Measurements from ENCODE around the gene CDH2.

CDH2 gene

GRCh38 chr18:28045176-28045810 is 131.6 kb downstream of the CDH2 start:
- no peaks in the 10 kb centered on the region for H3K27me3 Mint-ChIP-seq (ENCODE audit: low read depth)
- no peaks in the 10 kb centered on the region for H3K36me3 Mint-ChIP-seq (ENCODE audit: low read depth)
- no peak overlapping the region for H3K27ac Mint-ChIP-seq
- H3K4me1 Mint-ChIP-seq (ENCODE audit: low read depth) = no peaks in the 10 kb centered on the region
- no peak overlapping the region for H3K4me3 Mint-ChIP-seq
- no peak for DNase-seq (ENCODE audit: low spot score)
- peaks cover 3% of the 10 kb centered on the region for H3K9me3 Mint-ChIP-seq

GRCh38 chr18:28044036-28044435 is 132.9 kb downstream of the CDH2 start:
- Mint-ChIP-seq H3K9me3 (peaks cover 3% of the 10 kb centered on the region), H3K27ac (no peak overlapping the region), H3K4me1 (ENCODE audit: low read depth) (no peaks in the 10 kb centered on the region), H3K27me3 (ENCODE audit: low read depth) (no peaks in the 10 kb centered on the region), H3K4me3 (no peak overlapping the region), H3K36me3 (ENCODE audit: low read depth) (no peaks in the 10 kb centered on the region)
- DNase-seq (ENCODE audit: low spot score) = no peak

GRCh38 chr18:28043631-28044030 is 133.3 kb downstream of the CDH2 start:
- Mint-ChIP-seq H3K27ac (no peak overlapping the region), H3K36me3 (ENCODE audit: low read depth) (no peaks in the 10 kb centered on the region), H3K4me3 (no peak overlapping the region), H3K27me3 (ENCODE audit: low read depth) (no peaks in the 10 kb centered on the region), H3K4me1 (ENCODE audit: low read depth) (no peaks in the 10 kb centered on the region), H3K9me3 (peaks cover 3% of the 10 kb centered on the region)
- DNase-seq (ENCODE audit: low spot score) = no peak

GRCh38 chr18:28041366-28041765 is 135.6 kb downstream of the CDH2 start:
- no peak overlapping the region for H3K27ac Mint-ChIP-seq
- no peaks in the 10 kb centered on the region for H3K27me3 Mint-ChIP-seq (ENCODE audit: low read depth)
- no peaks in the 10 kb centered on the region for H3K4me1 Mint-ChIP-seq (ENCODE audit: low read depth)
- no peaks in the 10 kb centered on the region for H3K36me3 Mint-ChIP-seq (ENCODE audit: low read depth)
- DNase-seq (ENCODE audit: low spot score) = no peak
- no peak overlapping the region for H3K4me3 Mint-ChIP-seq
- peaks cover 12% of the 10 kb centered on the region for H3K9me3 Mint-ChIP-seq

GRCh38 chr18:28040716-28041115 is 136.2 kb downstream of the CDH2 start:
- Mint-ChIP-seq H3K36me3 (ENCODE audit: low read depth) (no peaks in the 10 kb centered on the region), H3K4me1 (ENCODE audit: low read depth) (no peaks in the 10 kb centered on the region), H3K27me3 (ENCODE audit: low read depth) (no peaks in the 10 kb centered on the region)

DNA sequence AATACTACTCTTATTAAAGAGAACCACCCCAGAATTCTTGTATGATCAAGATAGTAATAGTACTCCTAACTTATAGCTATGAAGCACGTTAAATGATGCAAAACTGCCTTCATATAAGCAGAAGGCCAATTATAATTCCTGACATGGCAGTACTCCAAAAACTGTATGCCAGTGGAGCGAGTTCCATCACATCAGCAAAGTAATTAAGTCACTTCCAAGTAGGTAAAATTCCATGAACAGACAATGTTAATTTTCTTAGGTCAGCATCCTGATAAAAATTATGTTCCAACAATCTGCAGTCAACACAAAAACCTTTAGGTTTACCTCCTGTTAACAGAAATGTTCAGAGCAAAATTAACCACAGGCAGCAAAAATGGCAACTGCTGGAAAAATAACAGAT is 136.7 kb downstream of the CDH2 start:
- H3K4me1 Mint-ChIP-seq (ENCODE audit: low read depth) = no peaks in the 10 kb centered on the region
- H3K27me3 Mint-ChIP-seq (ENCODE audit: low read depth) = no peaks in the 10 kb centered on the region
- peaks cover 12% of the 10 kb centered on the region for H3K9me3 Mint-ChIP-seq
- no peaks in the 10 kb centered on the region for H3K36me3 Mint-ChIP-seq (ENCODE audit: low read depth)
- DNase-seq (ENCODE audit: low spot score) = no peak
- no peak overlapping the region for H3K27ac Mint-ChIP-seq
- no peak overlapping the region for H3K4me3 Mint-ChIP-seq

More at GRCh38 chr18:28040716-28041115, 136.2 kb downstream of the CDH2 start:
- Mint-ChIP-seq H3K9me3 (peaks cover 12% of the 10 kb centered on the region), H3K27ac (no peak overlapping the region), H3K4me3 (no peak overlapping the region)
- no peak for DNase-seq (ENCODE audit: low spot score)

- peaks cover 9% of the 10 kb centered on the region for H3K9me3 Mint-ChIP-seq
- H3K27me3 Mint-ChIP-seq (ENCODE audit: low read depth) = no peaks in the 10 kb centered on the region
- H3K36me3 Mint-ChIP-seq (ENCODE audit: low read depth) = no peaks in the 10 kb centered on the region
- H3K27ac Mint-ChIP-seq = no peak overlapping the region
- no peak for DNase-seq (ENCODE audit: low spot score)
- no peak overlapping the region for H3K4me3 Mint-ChIP-seq
- H3K4me1 Mint-ChIP-seq (ENCODE audit: low read depth) = no peaks in the 10 kb centered on the region
These were observed 137.2 kb downstream of the CDH2 start for GRCh38 chr18:28039691-28040090.

DNA sequence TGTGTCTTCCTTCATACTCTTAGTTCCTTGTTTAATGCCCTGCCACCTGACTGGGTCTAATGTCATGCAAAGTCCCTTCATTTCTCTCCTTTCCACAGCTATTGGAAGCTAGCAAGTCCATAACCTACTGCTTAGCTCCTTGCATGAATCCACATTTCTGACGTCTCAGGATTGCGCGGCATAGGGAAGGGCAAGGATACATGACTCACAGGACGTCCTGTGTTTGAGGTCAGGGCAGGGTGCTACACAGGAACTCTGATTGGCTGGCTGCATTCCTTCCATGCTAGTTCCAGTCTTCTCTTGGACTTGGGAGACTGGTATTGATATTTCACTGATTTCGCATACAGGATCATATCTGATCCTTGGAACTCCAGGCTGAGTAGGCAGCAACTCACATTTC is 137.9 kb downstream of the CDH2 start:
- Mint-ChIP-seq H3K27ac (no peak overlapping the region), H3K4me3 (no peak overlapping the region), H3K9me3 (peaks cover 9% of the 10 kb centered on the region), H3K27me3 (ENCODE audit: low read depth) (no peaks in the 10 kb centered on the region), H3K36me3 (ENCODE audit: low read depth) (no peaks in the 10 kb centered on the region), H3K4me1 (ENCODE audit: low read depth) (no peaks in the 10 kb centered on the region)
- DNase-seq (ENCODE audit: low spot score) = no peak

GRCh38 chr18:28036488-28036887 is 140.4 kb downstream of the CDH2 start:
- no peaks in the 10 kb centered on the region for H3K36me3 Mint-ChIP-seq (ENCODE audit: low read depth)
- no peak overlapping the region for H3K4me3 Mint-ChIP-seq
- H3K27me3 Mint-ChIP-seq (ENCODE audit: low read depth) = no peaks in the 10 kb centered on the region
- no peaks in the 10 kb centered on the region for H3K4me1 Mint-ChIP-seq (ENCODE audit: low read depth)
- H3K27ac Mint-ChIP-seq = no peak overlapping the region
- no peak for DNase-seq (ENCODE audit: low spot score)
- peaks cover 9% of the 10 kb centered on the region for H3K9me3 Mint-ChIP-seq

- Mint-ChIP-seq H3K36me3 (ENCODE audit: low read depth) (no peaks in the 10 kb centered on the region), H3K9me3 (peaks cover 9% of the 10 kb centered on the region), H3K27ac (no peak overlapping the region)
These were observed 142.4 kb downstream of the CDH2 start for GRCh38 chr18:28034567-28034966.

DNA sequence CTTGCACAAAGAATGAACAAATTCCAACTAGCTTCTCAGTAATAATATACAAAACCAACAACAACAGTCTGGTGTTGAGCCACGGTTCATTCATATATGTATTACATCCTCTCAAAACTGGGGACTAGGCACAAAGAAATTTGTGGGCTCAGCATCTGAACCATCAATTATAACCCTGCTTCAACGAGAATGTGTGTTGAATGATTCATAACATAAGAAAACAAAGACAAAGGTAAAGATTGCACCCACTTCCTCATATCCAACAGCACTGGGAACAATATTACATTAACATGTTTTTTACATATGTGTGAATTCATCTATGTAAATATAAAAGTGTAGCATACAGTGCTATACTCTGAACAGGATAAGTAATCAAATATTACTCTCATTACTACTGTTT is 144.8 kb downstream of the CDH2 start:
- peaks cover 1% of the 10 kb centered on the region for H3K9me3 Mint-ChIP-seq
- H3K4me3 Mint-ChIP-seq = no peak overlapping the region
- no peak for DNase-seq (ENCODE audit: low spot score)
- H3K36me3 Mint-ChIP-seq (ENCODE audit: low read depth) = no peaks in the 10 kb centered on the region
- no peaks in the 10 kb centered on the region for H3K4me1 Mint-ChIP-seq (ENCODE audit: low read depth)
- H3K27me3 Mint-ChIP-seq (ENCODE audit: low read depth) = no peaks in the 10 kb centered on the region
- no peak overlapping the region for H3K27ac Mint-ChIP-seq

More at GRCh38 chr18:28034567-28034966, 142.4 kb downstream of the CDH2 start:
- Mint-ChIP-seq H3K4me3 (no peak overlapping the region), H3K4me1 (ENCODE audit: low read depth) (no peaks in the 10 kb centered on the region), H3K27me3 (ENCODE audit: low read depth) (no peaks in the 10 kb centered on the region)
- no peak for DNase-seq (ENCODE audit: low spot score)

GRCh38 chr18:28030458-28030857 is 146.5 kb downstream of the CDH2 start:
- no peak for DNase-seq (ENCODE audit: low spot score)
- Mint-ChIP-seq H3K27ac (no peak overlapping the region), H3K4me3 (no peak overlapping the region), H3K4me1 (ENCODE audit: low read depth) (no peaks in the 10 kb centered on the region), H3K9me3 (no peaks in the 10 kb centered on the region), H3K36me3 (ENCODE audit: low read depth) (no peaks in the 10 kb centered on the region), H3K27me3 (ENCODE audit: low read depth) (no peaks in the 10 kb centered on the region)

GRCh38 chr18:28027755-28028154 is 149.2 kb downstream of the CDH2 start:
- H3K36me3 Mint-ChIP-seq (ENCODE audit: low read depth) = no peaks in the 10 kb centered on the region
- H3K4me3 Mint-ChIP-seq = no peak overlapping the region
- DNase-seq (ENCODE audit: low spot score) = no peak
- no peak overlapping the region for H3K27ac Mint-ChIP-seq
- no peaks in the 10 kb centered on the region for H3K4me1 Mint-ChIP-seq (ENCODE audit: low read depth)
- peaks cover 3% of the 10 kb centered on the region for H3K9me3 Mint-ChIP-seq
- H3K27me3 Mint-ChIP-seq (ENCODE audit: low read depth) = no peaks in the 10 kb centered on the region

DNA sequence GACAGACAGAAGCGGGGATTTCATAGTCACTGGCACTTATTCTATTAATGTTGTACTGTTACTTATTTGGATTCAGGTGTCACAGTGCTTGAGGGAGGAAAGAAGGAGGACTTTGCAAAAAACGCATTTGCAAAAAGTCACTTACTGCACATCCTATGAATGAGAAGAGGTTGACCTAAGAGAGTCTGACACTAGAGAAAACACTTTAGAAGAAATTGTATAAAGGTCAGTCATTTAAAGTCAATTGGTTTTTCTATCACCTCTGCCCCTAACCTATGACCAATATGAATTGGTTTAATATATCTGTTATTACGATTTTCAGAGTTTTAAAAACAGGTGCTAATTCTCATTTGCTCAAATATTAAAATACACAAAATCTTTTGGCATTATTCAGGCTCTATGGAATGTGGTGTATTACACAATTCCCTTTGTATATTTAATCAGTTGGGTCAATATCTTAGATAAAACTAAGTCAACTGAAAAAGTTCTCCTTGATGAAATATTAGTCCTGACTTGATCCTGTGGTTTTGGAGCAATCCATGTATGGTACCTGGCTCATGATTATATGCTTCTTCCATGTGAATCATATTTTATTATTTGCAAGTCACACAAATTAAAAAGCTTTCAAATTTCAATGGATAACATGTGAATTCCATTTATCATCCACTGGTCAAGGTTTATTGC is 157.4 kb downstream of the CDH2 start:
- Mint-ChIP-seq H3K4me3 (no peak overlapping the region), H3K27me3 (ENCODE audit: low read depth) (no peaks in the 10 kb centered on the region), H3K4me1 (ENCODE audit: low read depth) (no peaks in the 10 kb centered on the region), H3K36me3 (ENCODE audit: low read depth) (no peaks in the 10 kb centered on the region), H3K27ac (no peak overlapping the region), H3K9me3 (peaks cover 19% of the 10 kb centered on the region)
- DNase-seq (ENCODE audit: low spot score) = no peak

DNA sequence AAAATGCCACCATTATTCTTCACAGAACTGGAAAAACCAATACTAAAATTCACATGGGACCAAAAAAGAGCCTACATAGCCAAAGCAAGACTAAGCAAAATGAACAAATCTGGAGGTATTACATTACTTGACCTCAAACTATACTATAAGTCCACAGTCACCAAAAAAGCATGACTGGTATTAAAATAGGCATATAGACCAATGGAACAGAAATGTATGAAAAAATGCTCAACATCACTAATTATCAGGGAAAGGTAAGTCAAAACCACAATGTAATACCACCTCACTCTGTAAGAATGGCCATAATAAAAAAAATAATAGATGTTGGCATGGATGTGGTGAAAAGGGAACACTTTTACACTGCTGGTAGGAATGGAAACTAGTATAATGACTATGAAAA is 158.6 kb downstream of the CDH2 start:
- H3K36me3 Mint-ChIP-seq (ENCODE audit: low read depth) = no peaks in the 10 kb centered on the region
- no peaks in the 10 kb centered on the region for H3K27me3 Mint-ChIP-seq (ENCODE audit: low read depth)
- H3K4me3 Mint-ChIP-seq = no peak overlapping the region
- no peaks in the 10 kb centered on the region for H3K4me1 Mint-ChIP-seq (ENCODE audit: low read depth)
- H3K27ac Mint-ChIP-seq = no peak overlapping the region
- H3K9me3 Mint-ChIP-seq = peaks cover 15% of the 10 kb centered on the region
- DNase-seq (ENCODE audit: low spot score) = no peak
